ENCODE data around the gene MAP3K12. TPM values are rescaled to one million over a fixed set of nuclear protein-coding genes. Genes with fewer than 3 reads are reported as not detected.
A peak's percentile ranks its signal among the peaks of the same experiment; 100 is the strongest.

MAP3K12 gene
- polyA plus RNA-seq, 3 donors, result 1.7 to 31.4 (median 2.0) TPM

DNA sequence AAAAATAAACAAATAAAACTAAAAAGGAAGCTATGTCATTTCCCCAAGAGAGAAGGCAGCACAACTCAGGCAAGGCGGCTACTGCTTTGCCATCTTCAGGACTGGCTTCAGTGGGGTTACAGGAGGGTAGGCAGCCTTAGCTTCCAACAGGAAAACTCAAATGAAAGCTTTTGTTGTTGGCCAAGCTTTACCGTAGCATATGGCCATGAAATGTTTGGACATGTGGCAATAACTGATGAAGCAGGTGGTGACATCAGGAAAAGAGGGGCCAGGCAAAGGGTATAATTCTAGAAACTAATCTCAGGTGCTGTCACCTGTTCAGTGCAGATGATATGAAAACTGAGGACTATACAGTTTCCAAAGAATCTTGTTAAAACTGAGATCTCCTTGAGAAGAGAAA lies 30.8 kb upstream of the MAP3K12 start:
- H3K36me3 ChIP-seq (replicated peaks in 1 of 2; ENCODE audit: control insufficient read depth in 1 of 2, insufficient read depth in 2 of 2, low read length in 2 of 2), result peaks cover 78 to 88% of the 10 kb centered on the region in 2 donors
- H3K9ac ChIP-seq (ENCODE audit: insufficient read depth, low read length, poor library complexity, severe bottlenecking), result no peak overlapping the region
- no peak overlapping the region for H3K4me3 ChIP-seq (replicated peaks in 1 of 3; ENCODE audit: low read depth in 2 of 3, low read length in 3 of 3)
- H3K79me2 ChIP-seq (ENCODE audit: insufficient read depth, low read length), result no peaks in the 10 kb centered on the region
- no peak overlapping the region for H2AFZ ChIP-seq (ENCODE audit: insufficient read depth, low read depth, low read length, poor library complexity, severe bottlenecking)
- H3K4me1 ChIP-seq (ENCODE audit: control insufficient read depth in 1 of 2, insufficient read depth in 2 of 2, low read length in 2 of 2), result peaks cover 11 to 12% of the 10 kb centered on the region in 2 donors
- 88% methylated on average over 2 of the region's 2 CpGs for WGBS (ENCODE audit: insufficient coverage)
- Mint-ChIP-seq H3K9me3 (peaks cover 0 to 2% (median 0%) of the 10 kb centered on the region in 7 donors), H3K4me1 (peaks cover 16% of the 10 kb centered on the region), H3K36me3 (peaks cover 65 to 93% of the 10 kb centered on the region in 2 donors), H3K4me3 (no peak overlapping the region), H3K27me3 (ENCODE audit: low read depth in 3 of 3) (no peaks in the 10 kb centered on the region), H3K27ac (no peak overlapping the region)
- no peaks in the 10 kb centered on the region for H3K27me3 ChIP-seq (ENCODE audit: control insufficient read depth in 2 of 2, insufficient read depth in 2 of 2, low read length in 2 of 2)
- intact Hi-C loops (cut with micrococcal nuclease), result no loop called here
- no peaks in the 10 kb centered on the region for H4K20me1 ChIP-seq (ENCODE audit: insufficient read depth, low read length)
- TF ChIP-seq, protein P1, sequence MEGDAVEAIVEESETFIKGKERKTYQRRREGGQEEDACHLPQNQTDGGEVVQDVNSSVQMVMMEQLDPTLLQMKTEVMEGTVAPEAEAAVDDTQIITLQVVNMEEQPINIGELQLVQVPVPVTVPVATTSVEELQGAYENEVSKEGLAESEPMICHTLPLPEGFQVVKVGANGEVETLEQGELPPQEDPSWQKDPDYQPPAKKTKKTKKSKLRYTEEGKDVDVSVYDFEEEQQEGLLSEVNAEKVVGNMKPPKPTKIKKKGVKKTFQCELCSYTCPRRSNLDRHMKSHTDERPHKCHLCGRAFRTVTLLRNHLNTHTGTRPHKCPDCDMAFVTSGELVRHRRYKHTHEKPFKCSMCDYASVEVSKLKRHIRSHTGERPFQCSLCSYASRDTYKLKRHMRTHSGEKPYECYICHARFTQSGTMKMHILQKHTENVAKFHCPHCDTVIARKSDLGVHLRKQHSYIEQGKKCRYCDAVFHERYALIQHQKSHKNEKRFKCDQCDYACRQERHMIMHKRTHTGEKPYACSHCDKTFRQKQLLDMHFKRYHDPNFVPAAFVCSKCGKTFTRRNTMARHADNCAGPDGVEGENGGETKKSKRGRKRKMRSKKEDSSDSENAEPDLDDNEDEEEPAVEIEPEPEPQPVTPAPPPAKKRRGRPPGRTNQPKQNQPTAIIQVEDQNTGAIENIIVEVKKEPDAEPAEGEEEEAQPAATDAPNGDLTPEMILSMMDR (IDR thresholded peaks at IDR 0.05), result no peak
- no peaks in the 10 kb centered on the region for H3K9me3 ChIP-seq (replicated peaks in 1 of 2; ENCODE audit: control insufficient read depth in 1 of 2, insufficient read depth in 1 of 2, low read length in 2 of 2)
- H3K4me2 ChIP-seq (replicated peaks; ENCODE audit: extremely low read depth, low read length, poor library complexity, severe bottlenecking), result no peak overlapping the region
- no peak for DNase-seq
- no peak overlapping the region for H3K27ac ChIP-seq (ENCODE audit: low read depth in 1 of 2, low read length in 2 of 2)

DNA sequence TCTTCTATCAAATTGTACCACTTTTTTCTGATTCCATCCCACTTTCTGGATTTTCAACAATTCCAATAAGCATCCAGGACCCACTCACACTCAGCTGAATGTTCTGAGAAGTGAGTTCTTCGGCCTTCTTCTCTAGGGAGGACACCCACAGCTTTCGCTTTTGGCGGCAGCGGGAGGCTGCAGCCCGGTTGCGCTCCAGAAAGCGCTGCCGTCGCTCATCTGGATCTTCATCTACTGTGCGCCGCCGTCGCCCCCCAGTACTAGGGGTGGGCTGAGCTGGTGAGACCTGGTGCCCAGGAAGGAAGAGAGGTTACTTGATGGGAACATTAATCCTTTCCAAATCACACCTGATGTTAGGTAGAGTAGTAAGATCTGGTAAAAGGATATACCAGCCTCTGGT lies 25.2 kb upstream of the MAP3K12 start:
- no peak overlapping the region for H2AFZ ChIP-seq (ENCODE audit: insufficient read depth, low read depth, low read length, poor library complexity, severe bottlenecking)
- Mint-ChIP-seq H3K27me3 (ENCODE audit: low read depth in 3 of 3) (no peaks in the 10 kb centered on the region), H3K27ac (peak overlapping the region in 1 of 7 donors; percentile 29), H3K4me1 (no peaks in the 10 kb centered on the region), H3K4me3 (no peak overlapping the region), H3K36me3 (peaks cover 72 to 93% of the 10 kb centered on the region in 2 donors), H3K9me3 (no peaks in the 10 kb centered on the region)
- no peaks in the 10 kb centered on the region for H3K4me1 ChIP-seq (ENCODE audit: control insufficient read depth in 1 of 2, insufficient read depth in 2 of 2, low read length in 2 of 2)
- intact Hi-C loops (cut with micrococcal nuclease), result no loop called here
- H3K36me3 ChIP-seq (replicated peaks in 1 of 2; ENCODE audit: control insufficient read depth in 1 of 2, insufficient read depth in 2 of 2, low read length in 2 of 2), result peaks cover 82 to 88% of the 10 kb centered on the region in 2 donors
- no peak overlapping the region for H3K4me3 ChIP-seq (replicated peaks in 1 of 3; ENCODE audit: low read depth in 2 of 3, low read length in 3 of 3)
- no peaks in the 10 kb centered on the region for H4K20me1 ChIP-seq (ENCODE audit: insufficient read depth, low read length)
- no peaks in the 10 kb centered on the region for H3K9me3 ChIP-seq (replicated peaks in 1 of 2; ENCODE audit: control insufficient read depth in 1 of 2, insufficient read depth in 1 of 2, low read length in 2 of 2)
- DNase-seq, result no peak
- 98% methylated on average over 9 of the region's 13 CpGs for WGBS (ENCODE audit: insufficient coverage)
- no peak overlapping the region for H3K9ac ChIP-seq (ENCODE audit: insufficient read depth, low read length, poor library complexity, severe bottlenecking)
- H3K27me3 ChIP-seq (ENCODE audit: control insufficient read depth in 2 of 2, insufficient read depth in 2 of 2, low read length in 2 of 2), result no peaks in the 10 kb centered on the region
- no peak overlapping the region for H3K27ac ChIP-seq (ENCODE audit: low read depth in 1 of 2, low read length in 2 of 2)
- H3K4me2 ChIP-seq (replicated peaks; ENCODE audit: extremely low read depth, low read length, poor library complexity, severe bottlenecking), result no peak overlapping the region
- TF ChIP-seq, protein P1 (IDR thresholded peaks at IDR 0.05), result no peak
- H3K79me2 ChIP-seq (ENCODE audit: insufficient read depth, low read length), result no peaks in the 10 kb centered on the region
